Nephron (organoid): ENCODE measurements around the gene ANKRD17.
A peak's percentile ranks its signal among the peaks of the same experiment; 100 is the strongest.

Experiments used
- H3K27ac Mint-ChIP-seq, 3 experiments: 2 replicates each; pipeline ENCODE4 v1.8.0; 2020; ENCODE audit warnings: mixed read lengths in 3 of 3, mild to moderate bottlenecking in 2 of 3, moderate library complexity in 1 of 3
- H3K27me3 Mint-ChIP-seq: 2 replicates; pipeline ENCODE4 v1.8.0; 2021; ENCODE audit warnings: low read depth, mild to moderate bottlenecking, moderate library complexity, mixed read lengths
- H3K36me3 Mint-ChIP-seq: 2 replicates; pipeline ENCODE4 v1.8.0; 2020; ENCODE audit warnings: low read depth, mixed read lengths
- H3K4me1 Mint-ChIP-seq: 2 replicates; pipeline ENCODE4 v1.8.0; 2020; ENCODE audit warnings: mixed read lengths
- H3K4me3 Mint-ChIP-seq, 3 experiments: 2 replicates each; pipeline ENCODE4 v1.8.0; 2020; ENCODE audit warnings: mild to moderate bottlenecking in 3 of 3, mixed read lengths in 3 of 3, moderate library complexity in 2 of 3
- H3K9me3 Mint-ChIP-seq: 2 replicates; pipeline ENCODE4 v1.8.0; 2020; ENCODE audit warnings: mixed read lengths
- CTCF ChIP-seq, 3 experiments: fragments of 200-600 bp; sonication (generic); IDR thresholded peaks; one replicate each; pipeline ENCODE4 v1.5.0; 2021; ENCODE audit warnings: antibody characterized with exemption in 3 of 3; ENCODE audit not compliant: unreplicated experiment in 3 of 3

The ANKRD17 gene

DNA sequence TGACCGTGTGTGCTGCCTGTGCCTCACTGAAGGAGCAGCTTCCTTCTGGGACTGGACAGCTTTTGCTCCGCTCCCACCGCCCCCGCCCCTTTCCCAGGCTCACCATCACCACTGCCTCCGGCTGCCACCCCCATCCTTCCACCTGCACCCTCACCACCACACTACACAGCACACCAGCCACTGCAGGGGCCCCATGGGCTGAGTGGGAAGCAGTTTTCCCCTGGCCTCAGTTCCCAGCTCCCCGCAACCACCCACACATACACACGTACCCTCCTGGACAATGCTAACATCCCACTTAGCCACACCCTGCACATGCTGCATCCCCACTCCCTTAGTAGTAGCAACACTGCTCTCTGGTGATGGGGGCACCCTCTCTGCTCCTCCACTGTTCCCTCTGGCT lies 159.5 kb downstream of the ANKRD17 start:
- TF ChIP-seq CTCF (IDR thresholded peaks at IDR 0.05; ENCODE audit: unreplicated experiment in 3 of 3) = no peak
- Mint-ChIP-seq H3K4me1 (no peaks in the 10 kb centered on the region), H3K27me3 (no peaks in the 10 kb centered on the region), H3K36me3 (peaks cover 64% of the 10 kb centered on the region), H3K4me3 (no peak overlapping the region), H3K9me3 (no peaks in the 10 kb centered on the region), H3K27ac (peak overlapping the region in 1 of 3 experiments; percentile 35)

DNA sequence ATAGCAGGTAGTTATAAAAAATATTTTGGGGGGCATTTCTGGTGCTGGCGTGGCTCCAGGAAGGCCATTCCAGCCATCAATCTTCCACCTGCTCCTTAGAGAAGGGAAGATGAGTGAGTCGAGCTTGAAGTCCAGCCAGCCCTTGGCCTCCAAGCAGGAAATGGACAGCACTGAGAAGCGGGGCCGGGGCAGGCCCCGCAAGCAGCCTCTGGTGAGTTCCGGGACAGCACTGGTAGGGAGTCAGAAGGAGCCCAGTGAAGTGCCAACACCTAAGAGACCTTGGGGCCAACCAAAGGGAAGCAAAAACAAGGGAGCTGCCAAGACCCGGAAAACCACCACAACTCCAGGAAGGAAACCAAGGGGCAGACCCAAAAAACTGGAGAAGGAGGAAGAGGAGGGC lies 159.9 kb downstream of the ANKRD17 start:
- Mint-ChIP-seq H3K4me1 (no peaks in the 10 kb centered on the region), H3K4me3 (no peak overlapping the region)

GRCh38 chr4:73098016-73098415 lies 160.6 kb downstream of the ANKRD17 start:
- H3K36me3 Mint-ChIP-seq = peaks cover 66% of the 10 kb centered on the region
- no peak for TF ChIP-seq CTCF (IDR thresholded peaks at IDR 0.05; ENCODE audit: unreplicated experiment in 3 of 3)
- no peak overlapping the region for H3K4me3 Mint-ChIP-seq

More for the DNA sequence above, 159.9 kb downstream of the ANKRD17 start:
- H3K36me3 Mint-ChIP-seq = peaks cover 66% of the 10 kb centered on the region
- no peak overlapping the region for H3K27ac Mint-ChIP-seq
- no peaks in the 10 kb centered on the region for H3K9me3 Mint-ChIP-seq
- TF ChIP-seq CTCF (IDR thresholded peaks at IDR 0.05; ENCODE audit: unreplicated experiment in 3 of 3) = no peak
- H3K27me3 Mint-ChIP-seq = no peaks in the 10 kb centered on the region

GRCh38 chr4:73092868-73093267 lies 165.7 kb downstream of the ANKRD17 start:
- Mint-ChIP-seq H3K27me3 (no peaks in the 10 kb centered on the region), H3K36me3 (peaks cover 53% of the 10 kb centered on the region), H3K4me3 (no peak overlapping the region), H3K4me1 (no peaks in the 10 kb centered on the region), H3K27ac (no peak overlapping the region), H3K9me3 (no peaks in the 10 kb centered on the region)
- TF ChIP-seq CTCF (IDR thresholded peaks at IDR 0.05; ENCODE audit: unreplicated experiment in 3 of 3) = no peak

More at GRCh38 chr4:73098016-73098415, 160.6 kb downstream of the ANKRD17 start:
- H3K27ac Mint-ChIP-seq = no peak overlapping the region
- H3K27me3 Mint-ChIP-seq = no peaks in the 10 kb centered on the region
- H3K4me1 Mint-ChIP-seq = no peaks in the 10 kb centered on the region
- H3K9me3 Mint-ChIP-seq = no peaks in the 10 kb centered on the region

- TF ChIP-seq CTCF (IDR thresholded peaks at IDR 0.05; ENCODE audit: unreplicated experiment in 3 of 3) = no peak
- Mint-ChIP-seq H3K27me3 (no peaks in the 10 kb centered on the region), H3K27ac (no peak overlapping the region), H3K9me3 (no peaks in the 10 kb centered on the region), H3K4me3 (no peak overlapping the region), H3K36me3 (peaks cover 42% of the 10 kb centered on the region), H3K4me1 (no peaks in the 10 kb centered on the region)
Measured at GRCh38 chr4:73090738-73091137, 167.9 kb downstream of the ANKRD17 start.

DNA sequence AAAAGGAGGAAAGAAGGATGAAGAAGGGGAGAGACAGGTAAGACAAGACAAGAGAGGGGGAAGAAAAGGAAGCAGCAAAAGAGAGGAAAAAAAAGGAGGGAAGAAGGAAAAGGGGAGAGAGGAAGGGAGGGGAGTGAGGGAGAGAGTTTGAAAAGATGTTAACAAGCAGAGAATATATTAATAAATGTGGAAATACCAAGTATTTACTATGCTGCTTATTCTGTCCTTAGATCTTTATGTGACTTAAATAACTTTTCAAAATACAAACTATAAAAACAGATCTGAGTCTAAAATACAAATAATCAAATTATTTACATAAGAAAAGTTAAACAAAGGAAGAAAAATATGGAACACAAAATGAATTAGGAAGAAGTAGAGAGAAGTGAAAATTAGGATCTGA lies 170.7 kb downstream of the ANKRD17 start:
- Mint-ChIP-seq H3K4me1 (no peaks in the 10 kb centered on the region), H3K36me3 (peaks cover 52% of the 10 kb centered on the region), H3K4me3 (no peak overlapping the region), H3K27ac (no peak overlapping the region), H3K27me3 (no peaks in the 10 kb centered on the region), H3K9me3 (no peaks in the 10 kb centered on the region)
- TF ChIP-seq CTCF (IDR thresholded peaks at IDR 0.05; ENCODE audit: unreplicated experiment in 3 of 3) = no peak
